B cell (primary cell): Measurements from ENCODE around the gene MICALL1.
"Not testable (repeated sequence)": the region's sequence is repeated elsewhere in the genome, so short reads cannot be mapped to it uniquely, and the experiment has no call there.

Experiments
- EZH2 ChIP-seq: IDR thresholded peaks from 2 replicates; pipeline ENCODE4 v1.6.1; 2012; ENCODE audit warnings: borderline replicate concordance, low read depth, mild to moderate bottlenecking, moderate library complexity, low read length; ENCODE audit not compliant: insufficient read depth, poor library complexity, severe bottlenecking
- TF ChIP-seq, protein P1 (sequence below): fragments of 200-600 bp; IDR thresholded peaks from one replicate; pipeline ENCODE4 v1.8.0; 2022; ENCODE audit warnings: antibody characterized with exemption, mild to moderate bottlenecking

GRCh38 chr22:37952629-37953028 lies 46.5 kb downstream of the MICALL1 start:
- TF ChIP-seq, protein P1, sequence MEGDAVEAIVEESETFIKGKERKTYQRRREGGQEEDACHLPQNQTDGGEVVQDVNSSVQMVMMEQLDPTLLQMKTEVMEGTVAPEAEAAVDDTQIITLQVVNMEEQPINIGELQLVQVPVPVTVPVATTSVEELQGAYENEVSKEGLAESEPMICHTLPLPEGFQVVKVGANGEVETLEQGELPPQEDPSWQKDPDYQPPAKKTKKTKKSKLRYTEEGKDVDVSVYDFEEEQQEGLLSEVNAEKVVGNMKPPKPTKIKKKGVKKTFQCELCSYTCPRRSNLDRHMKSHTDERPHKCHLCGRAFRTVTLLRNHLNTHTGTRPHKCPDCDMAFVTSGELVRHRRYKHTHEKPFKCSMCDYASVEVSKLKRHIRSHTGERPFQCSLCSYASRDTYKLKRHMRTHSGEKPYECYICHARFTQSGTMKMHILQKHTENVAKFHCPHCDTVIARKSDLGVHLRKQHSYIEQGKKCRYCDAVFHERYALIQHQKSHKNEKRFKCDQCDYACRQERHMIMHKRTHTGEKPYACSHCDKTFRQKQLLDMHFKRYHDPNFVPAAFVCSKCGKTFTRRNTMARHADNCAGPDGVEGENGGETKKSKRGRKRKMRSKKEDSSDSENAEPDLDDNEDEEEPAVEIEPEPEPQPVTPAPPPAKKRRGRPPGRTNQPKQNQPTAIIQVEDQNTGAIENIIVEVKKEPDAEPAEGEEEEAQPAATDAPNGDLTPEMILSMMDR: not testable (repeated sequence)
- not testable (repeated sequence) for TF ChIP-seq EZH2
